Measurements from ENCODE around the gene PRLH.
A peak's percentile ranks its signal among the peaks of the same experiment; 100 is the strongest.

PRLH gene

DNA sequence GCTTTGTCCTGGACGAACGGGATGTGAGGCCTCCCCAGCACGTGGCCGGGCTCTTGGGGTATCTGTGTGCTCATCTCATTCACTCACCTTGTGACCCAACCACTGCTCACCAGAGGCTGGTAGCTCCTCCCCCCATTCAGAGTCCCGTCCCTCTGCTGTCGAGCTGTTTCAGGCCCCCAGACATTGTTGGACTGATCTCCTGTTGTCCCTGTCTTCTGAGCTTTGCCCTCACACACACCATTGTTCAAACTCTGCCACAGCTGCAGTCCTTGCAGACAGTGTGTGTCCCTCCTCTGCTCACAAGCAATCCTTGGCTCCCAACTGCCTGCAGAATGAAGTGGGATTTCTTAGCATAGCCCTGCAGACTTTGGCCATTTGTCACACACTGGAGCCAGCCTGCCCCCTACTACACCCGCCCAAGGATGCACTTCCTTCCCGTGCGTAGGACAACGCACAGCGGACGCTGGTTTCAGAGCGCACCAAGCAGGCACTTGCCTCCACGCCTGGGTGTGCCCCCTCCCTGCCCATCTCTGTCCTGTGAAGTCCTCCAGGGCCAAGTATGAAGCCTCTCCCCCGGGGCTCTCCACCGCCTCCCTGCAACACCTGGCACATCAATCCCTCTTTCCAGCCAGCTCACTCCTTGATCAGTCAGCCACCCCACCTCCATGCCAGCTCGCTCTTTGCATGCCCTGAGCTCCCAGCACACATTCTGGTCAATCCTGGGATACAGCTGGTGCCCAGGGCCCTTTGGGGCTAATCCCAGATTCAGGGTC lies 16.5 kb upstream of the PRLH start:
- no peak for DNase-seq (ENCODE audit: extremely low spot score)
- CTCF ChIA-PET = interaction anchor here (1.1 to 5.5 kb wide), 5 partner anchors 9 to 50 kb away, joined by 3 to 32 read pairs (median 3); no protein-coding TSS in a partner anchor
- POLR2A ChIA-PET = no interaction called here
- TF ChIP-seq CTCF (IDR thresholded peaks at IDR 0.05; ENCODE audit: control extremely low read depth, extremely low read depth, low read depth, missing control alignments) = no peak

- no peak for TF ChIP-seq CTCF (IDR thresholded peaks at IDR 0.05; ENCODE audit: control extremely low read depth, extremely low read depth, low read depth, missing control alignments)
- POLR2A ChIA-PET = no interaction called here
- CTCF ChIA-PET = interaction anchor here (2.8 to 5.5 kb wide), 2 partner anchors 21 to 38 kb away, joined by 9 to 32 read pairs; no protein-coding TSS in a partner anchor
Observed at GRCh38 chr2:237551071-237551574, 15.3 kb upstream of the PRLH start.

GRCh38 chr2:237552908-237553307 lies 13.5 kb upstream of the PRLH start:
- DNase-seq (ENCODE audit: extremely low spot score) = no peak
- POLR2A ChIA-PET = no interaction called here
- TF ChIP-seq CTCF (IDR thresholded peaks at IDR 0.05; ENCODE audit: control extremely low read depth, extremely low read depth, low read depth, missing control alignments) = no peak
- CTCF ChIA-PET = interaction anchor here (5.5 kb wide), 1 partner anchor 19 kb away, joined by 32 read pairs; no protein-coding TSS in a partner anchor

More at GRCh38 chr2:237551071-237551574, 15.3 kb upstream of the PRLH start:
- DNase-seq (ENCODE audit: extremely low spot score) = no peak

- POLR2A ChIA-PET = no interaction called here
Observed at GRCh38 chr2:237553948-237554347, 12.4 kb upstream of the PRLH start.

DNA sequence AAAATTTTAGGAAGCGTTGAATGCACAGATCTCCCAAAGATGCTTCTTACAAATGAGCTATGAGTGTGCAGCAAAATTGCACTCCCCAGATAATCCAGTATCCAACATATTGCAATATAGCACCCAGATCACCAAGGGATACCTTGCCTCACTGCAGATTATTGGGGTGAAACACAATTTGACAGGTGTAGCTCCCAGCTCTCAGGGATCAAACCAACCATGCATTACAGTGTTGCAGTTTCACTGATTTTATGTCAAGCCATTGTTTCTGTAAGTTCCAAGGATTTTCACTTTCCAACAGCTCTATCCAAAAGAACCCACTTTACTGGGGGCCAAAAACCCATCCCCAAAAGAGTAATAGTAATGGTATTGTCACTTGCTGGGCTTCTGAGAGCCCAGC lies 10.8 kb upstream of the PRLH start:
- no peak for DNase-seq (ENCODE audit: extremely low spot score)
- POLR2A ChIA-PET = no interaction called here
- no peak for TF ChIP-seq CTCF (IDR thresholded peaks at IDR 0.05; ENCODE audit: control extremely low read depth, extremely low read depth, low read depth, missing control alignments)
- CTCF ChIA-PET = interaction anchor here (1.6 to 4.1 kb wide), 3 partner anchors 17 to 80 kb away, joined by 5 to 34 read pairs (median 12); no protein-coding TSS in a partner anchor

More at GRCh38 chr2:237553948-237554347, 12.4 kb upstream of the PRLH start:
- CTCF ChIA-PET = interaction anchor here (1.3 to 5.5 kb wide), 2 partner anchors 14 to 18 kb away, joined by 3 to 32 read pairs; no protein-coding TSS in a partner anchor
- DNase-seq (ENCODE audit: extremely low spot score) = no peak
- TF ChIP-seq CTCF (IDR thresholded peaks at IDR 0.05; ENCODE audit: control extremely low read depth, extremely low read depth, low read depth, missing control alignments) = no peak

DNA sequence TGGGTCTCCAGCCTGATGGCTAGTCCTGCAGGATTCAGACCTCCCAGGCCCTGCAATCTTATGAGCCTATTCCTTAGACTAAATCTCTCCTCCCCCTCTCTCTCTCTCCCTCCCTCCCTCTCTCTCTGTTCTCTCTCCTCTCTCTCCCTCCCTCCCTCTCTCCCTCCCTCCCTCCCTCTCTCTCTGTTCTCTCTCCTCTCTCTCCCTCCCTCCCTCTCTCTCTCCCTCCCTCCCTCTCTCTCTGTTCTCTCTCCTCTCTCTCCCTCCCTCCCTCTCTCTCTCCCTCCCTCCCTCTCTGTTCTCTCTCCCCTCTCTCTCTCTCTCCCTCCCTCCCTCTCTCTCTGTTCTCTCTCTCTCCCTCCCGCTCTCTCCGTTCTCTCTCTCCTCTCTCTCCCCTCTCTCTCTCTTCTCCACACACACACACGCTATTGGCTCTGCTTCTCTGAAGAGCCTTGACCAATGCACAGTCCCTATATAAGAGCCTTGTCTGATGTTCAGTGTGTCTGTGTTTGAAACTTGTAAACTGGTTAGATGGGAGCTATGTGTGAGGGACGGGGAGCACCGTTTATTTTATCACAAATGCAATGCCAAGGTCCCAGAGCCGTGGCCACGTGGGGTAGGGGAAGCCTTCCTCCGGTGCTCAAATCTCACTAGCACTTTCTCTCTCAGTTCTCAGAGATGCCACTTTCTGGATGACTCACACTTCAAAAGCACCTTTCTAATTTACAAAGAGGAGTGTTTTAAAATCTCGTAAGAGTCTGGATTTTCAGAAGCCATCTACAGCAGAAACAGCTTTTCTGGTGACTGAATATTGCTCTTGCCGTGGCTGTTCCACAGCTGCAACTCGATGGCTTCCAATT lies 9.4 kb upstream of the PRLH start:
- ChIA-PET CTCF (interaction anchor here (1.2 to 4.1 kb wide), 4 partner anchors 15 to 44 kb away, joined by 3 to 34 read pairs (median 9); no protein-coding TSS in a partner anchor), POLR2A (no interaction called here)
- DNase-seq (ENCODE audit: extremely low spot score) = peak; percentile 74
- no peak for TF ChIP-seq CTCF (IDR thresholded peaks at IDR 0.05; ENCODE audit: control extremely low read depth, extremely low read depth, low read depth, missing control alignments)

Measured in GM10248 (cell line).